ENCODE data around the gene ALPK3. TPM values are rescaled to one million over a fixed set of nuclear protein-coding genes. Genes with fewer than 3 reads are reported as not detected.

Gene ALPK3
- total RNA-seq, 4 donors from 2014 or later, result 0.18 to 7.0 (median 0.68) TPM

DNA sequence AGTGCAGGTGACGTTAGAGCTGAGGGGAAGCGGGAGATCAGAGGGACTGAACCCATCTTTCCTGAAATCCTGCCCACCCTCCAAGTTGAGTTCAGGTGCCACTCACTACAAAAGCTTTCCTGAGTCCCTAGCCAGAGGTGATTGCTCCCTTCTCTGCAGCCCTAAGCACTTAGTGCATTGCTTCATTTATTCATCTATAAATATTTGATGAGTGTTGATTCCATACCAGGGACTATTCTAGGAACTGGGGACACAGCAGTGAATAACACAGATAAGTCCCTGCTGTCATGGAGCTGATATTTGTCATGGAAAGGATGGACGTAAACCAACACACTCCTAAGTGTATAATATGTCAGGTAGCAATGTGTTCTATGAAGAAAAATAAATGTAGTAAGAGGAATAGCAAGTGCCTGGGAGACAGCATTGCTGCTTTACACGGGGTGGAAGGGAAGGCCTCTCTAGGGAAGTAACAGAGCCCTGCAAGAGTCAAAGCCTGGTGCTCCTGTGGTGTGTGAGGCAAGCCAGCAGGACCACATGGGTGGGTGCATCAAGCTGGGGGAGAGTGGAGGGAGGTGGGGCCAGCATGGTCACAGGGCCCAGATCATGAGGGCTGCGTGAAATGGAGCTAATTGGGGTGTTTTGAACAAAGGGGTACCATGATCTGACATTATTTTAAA, 18.6 kb downstream of the ALPK3 start:
- H3K9me3 ChIP-seq, result no peaks in the 10 kb centered on the region
- peaks cover 0 to 6% (median 1%) of the 10 kb centered on the region in 4 donors for H3K4me1 ChIP-seq
- no peak for DNase-seq
- H3K27me3 ChIP-seq, result no peaks in the 10 kb centered on the region
- no peak overlapping the region for H3K27ac ChIP-seq
- H3K4me3 ChIP-seq, result no peak overlapping the region
- TF ChIP-seq POLR2A (IDR thresholded peaks at IDR 0.05), result no peak
- TF ChIP-seq, protein P1, sequence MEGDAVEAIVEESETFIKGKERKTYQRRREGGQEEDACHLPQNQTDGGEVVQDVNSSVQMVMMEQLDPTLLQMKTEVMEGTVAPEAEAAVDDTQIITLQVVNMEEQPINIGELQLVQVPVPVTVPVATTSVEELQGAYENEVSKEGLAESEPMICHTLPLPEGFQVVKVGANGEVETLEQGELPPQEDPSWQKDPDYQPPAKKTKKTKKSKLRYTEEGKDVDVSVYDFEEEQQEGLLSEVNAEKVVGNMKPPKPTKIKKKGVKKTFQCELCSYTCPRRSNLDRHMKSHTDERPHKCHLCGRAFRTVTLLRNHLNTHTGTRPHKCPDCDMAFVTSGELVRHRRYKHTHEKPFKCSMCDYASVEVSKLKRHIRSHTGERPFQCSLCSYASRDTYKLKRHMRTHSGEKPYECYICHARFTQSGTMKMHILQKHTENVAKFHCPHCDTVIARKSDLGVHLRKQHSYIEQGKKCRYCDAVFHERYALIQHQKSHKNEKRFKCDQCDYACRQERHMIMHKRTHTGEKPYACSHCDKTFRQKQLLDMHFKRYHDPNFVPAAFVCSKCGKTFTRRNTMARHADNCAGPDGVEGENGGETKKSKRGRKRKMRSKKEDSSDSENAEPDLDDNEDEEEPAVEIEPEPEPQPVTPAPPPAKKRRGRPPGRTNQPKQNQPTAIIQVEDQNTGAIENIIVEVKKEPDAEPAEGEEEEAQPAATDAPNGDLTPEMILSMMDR (IDR thresholded peaks at IDR 0.05), result no peak
- H3K36me3 ChIP-seq, result no peaks in the 10 kb centered on the region

DNA sequence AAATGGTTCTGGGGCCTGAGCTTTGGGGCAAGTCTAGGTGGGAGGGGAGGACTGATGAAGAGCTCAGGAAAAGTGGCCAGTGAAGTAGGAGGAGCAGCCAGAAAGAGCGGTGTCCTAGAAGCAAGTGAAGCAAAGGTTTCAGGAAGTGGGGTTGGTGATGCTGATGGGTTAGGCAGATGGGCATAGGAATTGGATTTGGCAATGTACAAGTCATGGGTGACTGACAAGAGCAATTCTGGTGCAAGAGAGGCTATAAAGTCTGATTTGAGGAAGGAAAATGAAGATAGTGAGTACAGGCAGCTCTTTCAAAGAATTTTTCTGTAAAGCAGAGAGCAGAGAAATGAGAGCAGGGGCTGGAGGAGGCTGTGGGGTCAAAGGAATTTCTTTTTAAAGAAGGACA, 19.7 kb downstream of the ALPK3 start:
- H3K27ac ChIP-seq, result no peak overlapping the region
- H3K9me3 ChIP-seq, result no peaks in the 10 kb centered on the region
- no peak overlapping the region for H3K4me3 ChIP-seq
- no peaks in the 10 kb centered on the region for H3K27me3 ChIP-seq
- no peak for DNase-seq
- no peak for TF ChIP-seq POLR2A (IDR thresholded peaks at IDR 0.05)
- TF ChIP-seq, protein P1 (IDR thresholded peaks at IDR 0.05), result no peak
- H3K36me3 ChIP-seq, result no peaks in the 10 kb centered on the region
- H3K4me1 ChIP-seq, result peaks cover 0 to 6% (median 1%) of the 10 kb centered on the region in 4 donors

DNA sequence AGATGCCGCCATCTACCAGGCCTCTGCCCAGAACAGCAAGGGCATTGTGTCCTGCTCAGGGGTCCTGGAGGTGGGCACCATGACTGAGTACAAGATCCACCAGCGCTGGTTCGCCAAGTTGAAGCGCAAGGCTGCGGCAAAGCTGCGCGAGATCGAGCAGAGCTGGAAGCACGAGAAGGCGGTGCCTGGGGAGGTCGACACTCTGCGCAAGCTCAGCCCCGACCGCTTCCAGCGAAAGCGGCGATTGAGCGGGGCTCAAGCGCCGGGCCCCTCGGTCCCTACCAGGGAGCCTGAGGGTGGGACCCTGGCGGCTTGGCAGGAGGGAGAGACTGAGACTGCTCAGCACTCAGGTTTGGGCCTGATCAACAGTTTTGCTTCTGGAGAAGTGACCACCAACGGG, 22.6 kb downstream of the ALPK3 start:
- Histone ChIP-seq H3K4me1 (peaks cover 0 to 6% (median 1%) of the 10 kb centered on the region in 4 donors), H3K36me3 (no peaks in the 10 kb centered on the region), H3K27ac (peak overlapping the region in 1 of 4 donors; percentile 75), H3K27me3 (no peaks in the 10 kb centered on the region), H3K9me3 (no peaks in the 10 kb centered on the region), H3K4me3 (no peak overlapping the region)
- no peak for DNase-seq
- TF ChIP-seq, protein P1 (IDR thresholded peaks at IDR 0.05), result no peak
- TF ChIP-seq POLR2A (IDR thresholded peaks at IDR 0.05), result no peak

DNA sequence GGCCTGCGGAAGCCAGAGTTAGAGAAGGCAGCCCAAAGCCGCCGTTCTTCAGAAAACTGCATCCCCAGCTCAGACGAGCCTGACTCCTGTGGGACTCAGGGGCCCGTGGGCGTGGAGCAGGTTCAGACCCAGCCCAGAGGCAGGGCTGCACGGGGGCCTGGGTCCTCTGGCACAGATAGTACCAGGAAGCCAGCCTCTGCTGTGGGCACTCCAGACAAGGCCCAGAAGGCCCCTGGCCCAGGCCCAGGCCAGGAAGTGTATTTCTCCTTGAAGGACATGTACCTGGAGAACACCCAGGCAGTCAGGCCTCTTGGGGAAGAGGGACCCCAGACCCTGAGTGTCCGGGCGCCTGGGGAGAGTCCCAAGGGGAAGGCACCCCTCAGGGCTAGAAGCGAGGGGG, 23.1 kb downstream of the ALPK3 start:
- Histone ChIP-seq H3K9me3 (no peaks in the 10 kb centered on the region), H3K4me3 (no peak overlapping the region), H3K27ac (peak overlapping the region in 2 of 4 donors; percentile 54 to 75), H3K27me3 (no peaks in the 10 kb centered on the region), H3K36me3 (no peaks in the 10 kb centered on the region), H3K4me1 (peaks cover 0 to 6% (median 1%) of the 10 kb centered on the region in 4 donors)
- DNase-seq, result no peak
- TF ChIP-seq, protein P1 (IDR thresholded peaks at IDR 0.05), result no peak
- no peak for TF ChIP-seq POLR2A (IDR thresholded peaks at IDR 0.05)

DNA sequence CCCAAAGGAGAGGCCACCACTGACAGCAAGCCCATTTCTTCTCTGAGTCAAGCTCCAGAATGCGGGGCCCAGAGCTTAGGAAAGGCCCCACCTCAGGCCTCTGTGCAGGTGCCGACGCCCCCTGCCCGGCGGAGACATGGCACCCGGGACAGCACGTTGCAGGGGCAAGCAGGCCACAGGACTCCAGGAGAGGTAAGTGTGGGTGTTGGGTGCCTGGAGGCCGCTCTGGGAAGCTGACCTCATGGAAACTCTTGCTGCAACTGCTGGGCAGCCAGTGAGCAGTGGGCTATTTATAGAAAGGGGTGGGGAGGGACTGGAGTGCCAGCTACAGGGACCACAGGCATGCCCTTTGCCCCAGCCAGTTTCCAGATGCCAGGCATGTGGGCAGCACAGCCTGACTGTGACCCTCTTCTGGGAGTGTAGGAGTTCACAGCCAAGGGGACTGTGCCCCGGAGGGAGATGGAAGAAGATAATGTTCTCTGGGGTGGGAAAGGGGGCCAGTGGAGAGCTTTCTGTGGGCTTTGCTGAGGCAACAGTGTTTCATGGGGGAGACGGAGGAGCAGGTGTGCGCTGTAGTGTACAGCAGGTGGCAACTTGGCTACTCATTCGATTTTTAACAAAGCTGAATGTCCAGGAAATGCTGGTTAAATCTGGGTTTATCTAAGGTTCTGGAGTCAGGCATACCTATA, 23.7 kb downstream of the ALPK3 start:
- Histone ChIP-seq H3K36me3 (no peaks in the 10 kb centered on the region), H3K27me3 (no peaks in the 10 kb centered on the region), H3K4me3 (no peak overlapping the region), H3K9me3 (no peaks in the 10 kb centered on the region), H3K27ac (peak overlapping the region in 2 of 4 donors; percentile 54 to 75), H3K4me1 (peaks cover 0 to 6% (median 1%) of the 10 kb centered on the region in 4 donors)
- DNase-seq, result peak in 2 of 3 donors; percentile 69 to 71
- TF ChIP-seq, protein P1 (IDR thresholded peaks at IDR 0.05), result no peak
- no peak for TF ChIP-seq POLR2A (IDR thresholded peaks at IDR 0.05)

Data from Peyer's patch (tissue), 4 donors.